Omental fat pad (tissue), 4 donors: ENCODE data around the gene USH1C. TPM values are rescaled to one million over a fixed set of nuclear protein-coding genes. Genes with fewer than 3 reads are reported as not detected.

Source experiments
- ATAC-seq: fragments of 150-250 bp; one replicate; pipeline ENCODE4 v1.9.1; 2016; ENCODE audit warnings: mild to moderate bottlenecking, moderate library complexity; ENCODE audit not compliant: low FRiP score
- DNase-seq: peaks from one replicate; pipeline ENCODE4 v3.0.0-alpha.2; 2019; ENCODE audit warnings: low spot score
- CTCF ChIP-seq, 3 donors: fragments of 450-650 bp; IDR thresholded peaks; one replicate each; pipeline ENCODE4 v1.5.1; 2016 to 2017; ENCODE audit warnings: antibody characterized with exemption in 3 of 3, mild to moderate bottlenecking in 3 of 3, moderate library complexity in 2 of 3
- total RNA-seq, 4 donors: library from RNA; depleted of rRNA; stranded (reverse); fragments of >200 nt; gene quantifications; one replicate each; pipeline ENCODE4 v1.1.0, GENCODE V29; 2016

The USH1C gene
- total RNA-seq, 4 donors from 2014 or later = 0.19 TPM; not detected in 3

DNA sequence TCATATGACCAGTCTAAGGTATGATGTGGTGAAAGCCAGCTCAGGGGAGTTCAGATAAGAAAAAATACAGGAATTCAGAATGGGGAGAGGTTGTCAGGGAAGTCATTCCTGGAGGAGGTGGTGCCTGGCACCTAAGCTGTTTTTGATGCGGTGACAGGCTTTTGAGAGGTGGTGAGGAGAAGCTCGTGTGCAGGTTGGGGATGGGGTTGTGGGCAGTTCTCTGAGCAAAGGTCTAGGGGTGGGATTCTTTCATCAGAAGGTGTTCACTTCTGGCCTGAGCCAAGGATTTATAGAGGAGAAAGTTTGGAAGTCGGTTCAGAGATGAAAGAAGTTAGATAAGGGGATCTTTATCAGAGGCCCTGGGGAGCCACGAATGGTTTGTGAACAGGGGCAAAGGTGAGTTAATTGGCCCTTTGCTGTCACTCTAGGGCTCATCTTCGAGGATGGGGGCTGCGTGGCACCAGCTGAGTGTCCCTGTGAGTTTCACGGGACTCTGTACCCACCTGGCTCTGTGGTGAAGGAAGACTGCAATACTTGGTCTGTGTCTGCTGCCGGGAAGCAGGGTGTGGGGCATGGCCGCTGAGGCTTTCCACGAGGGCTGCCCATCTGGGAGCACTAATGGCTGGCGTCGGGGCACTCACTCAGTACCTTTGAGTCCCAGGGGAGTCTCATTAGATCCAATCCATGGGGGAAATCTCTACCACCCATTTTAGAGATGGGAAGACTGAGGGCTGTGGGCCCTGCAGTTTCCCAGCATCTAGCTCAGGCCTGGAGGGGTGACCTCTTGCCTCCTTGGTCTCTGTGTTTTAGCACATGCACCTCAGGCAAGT is 16.3 kb upstream of the USH1C start:
- TF ChIP-seq CTCF (IDR thresholded peaks at IDR 0.05) = no peak
- DNase-seq = no peak
- no peak for ATAC-seq

- ATAC-seq (no peak), DNase-seq (no peak)
- TF ChIP-seq CTCF (IDR thresholded peaks at IDR 0.05) = no peak
These were observed 15.3 kb upstream of the USH1C start for GRCh38 chr11:17559341-17560087.

DNA sequence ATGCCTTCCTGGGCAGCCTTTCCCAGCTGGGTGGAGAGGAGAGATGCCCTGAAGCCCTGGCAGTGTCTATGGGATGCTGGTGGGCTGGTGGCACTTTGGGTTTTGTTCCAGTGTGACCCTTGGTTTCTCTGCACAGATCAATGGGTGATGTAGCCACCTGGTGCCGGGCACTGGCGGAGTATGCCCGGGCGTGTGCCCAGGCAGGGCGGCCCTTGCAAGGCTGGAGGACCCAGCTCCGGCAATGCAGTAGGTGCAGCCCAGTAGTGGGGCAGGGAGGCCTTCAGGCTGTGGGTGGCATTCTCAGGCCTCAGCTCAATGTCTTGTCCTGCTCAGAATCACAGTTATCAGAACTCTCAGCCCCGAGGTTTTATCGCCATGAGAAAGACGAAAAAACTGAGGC is 14.7 kb upstream of the USH1C start:
- DNase-seq (no peak), ATAC-seq (no peak)

GRCh38 chr11:17558025-17558780 is 14.0 kb upstream of the USH1C start:
- ATAC-seq (peak; percentile 13), DNase-seq (no peak)

More for the DNA sequence above, 14.7 kb upstream of the USH1C start:
- TF ChIP-seq CTCF (IDR thresholded peaks at IDR 0.05) = no peak

GRCh38 chr11:17556999-17557398 is 12.8 kb upstream of the USH1C start:
- DNase-seq (no peak), ATAC-seq (no peak)
- TF ChIP-seq CTCF (IDR thresholded peaks at IDR 0.05) = no peak

More at GRCh38 chr11:17558025-17558780, 14.0 kb upstream of the USH1C start:
- no peak for TF ChIP-seq CTCF (IDR thresholded peaks at IDR 0.05)

DNA sequence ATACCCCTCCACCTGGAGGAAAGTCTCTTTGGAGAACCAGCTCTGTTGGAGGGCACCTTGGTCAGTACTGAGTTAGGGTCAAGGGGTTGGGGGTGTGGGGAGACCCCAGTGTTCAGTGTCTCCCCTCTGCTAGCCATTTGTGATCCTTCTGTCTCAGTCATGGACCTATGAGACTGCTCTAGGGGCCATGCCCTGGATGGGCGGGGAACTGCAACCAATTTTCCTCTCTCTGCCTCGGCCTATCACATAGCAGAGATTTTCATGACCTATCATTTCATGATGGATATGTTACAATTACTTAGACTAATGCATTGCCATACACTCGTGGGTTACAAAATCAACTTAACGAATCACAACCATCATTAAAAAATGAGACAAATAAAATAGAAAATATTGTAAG is 10.3 kb upstream of the USH1C start:
- no peak for ATAC-seq

More for the DNA sequence above, 10.3 kb upstream of the USH1C start:
- no peak for TF ChIP-seq CTCF (IDR thresholded peaks at IDR 0.05)
- no peak for DNase-seq
